Measurements from ENCODE around the gene ORM1.
"Not testable (repeated sequence)": the region's sequence is repeated elsewhere in the genome, so short reads cannot be mapped to it uniquely, and the experiment has no call there.

GRCh38 chr9:114323849-114324248 is 951 bp downstream of the ORM1 start:
- TF ChIP-seq, protein P1, sequence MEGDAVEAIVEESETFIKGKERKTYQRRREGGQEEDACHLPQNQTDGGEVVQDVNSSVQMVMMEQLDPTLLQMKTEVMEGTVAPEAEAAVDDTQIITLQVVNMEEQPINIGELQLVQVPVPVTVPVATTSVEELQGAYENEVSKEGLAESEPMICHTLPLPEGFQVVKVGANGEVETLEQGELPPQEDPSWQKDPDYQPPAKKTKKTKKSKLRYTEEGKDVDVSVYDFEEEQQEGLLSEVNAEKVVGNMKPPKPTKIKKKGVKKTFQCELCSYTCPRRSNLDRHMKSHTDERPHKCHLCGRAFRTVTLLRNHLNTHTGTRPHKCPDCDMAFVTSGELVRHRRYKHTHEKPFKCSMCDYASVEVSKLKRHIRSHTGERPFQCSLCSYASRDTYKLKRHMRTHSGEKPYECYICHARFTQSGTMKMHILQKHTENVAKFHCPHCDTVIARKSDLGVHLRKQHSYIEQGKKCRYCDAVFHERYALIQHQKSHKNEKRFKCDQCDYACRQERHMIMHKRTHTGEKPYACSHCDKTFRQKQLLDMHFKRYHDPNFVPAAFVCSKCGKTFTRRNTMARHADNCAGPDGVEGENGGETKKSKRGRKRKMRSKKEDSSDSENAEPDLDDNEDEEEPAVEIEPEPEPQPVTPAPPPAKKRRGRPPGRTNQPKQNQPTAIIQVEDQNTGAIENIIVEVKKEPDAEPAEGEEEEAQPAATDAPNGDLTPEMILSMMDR (IDR thresholded peaks at IDR 0.05), result not testable (repeated sequence)
- TF ChIP-seq POLR2A (IDR thresholded peaks at IDR 0.05), result not testable (repeated sequence)
